ENCODE measurements around the gene MRM2. TPM values are rescaled to one million over a fixed set of nuclear protein-coding genes. Genes with fewer than 3 reads are reported as not detected.

Gene MRM2
- polyA plus RNA-seq, 1 donor from 2014 or later: 21.4 TPM

DNA sequence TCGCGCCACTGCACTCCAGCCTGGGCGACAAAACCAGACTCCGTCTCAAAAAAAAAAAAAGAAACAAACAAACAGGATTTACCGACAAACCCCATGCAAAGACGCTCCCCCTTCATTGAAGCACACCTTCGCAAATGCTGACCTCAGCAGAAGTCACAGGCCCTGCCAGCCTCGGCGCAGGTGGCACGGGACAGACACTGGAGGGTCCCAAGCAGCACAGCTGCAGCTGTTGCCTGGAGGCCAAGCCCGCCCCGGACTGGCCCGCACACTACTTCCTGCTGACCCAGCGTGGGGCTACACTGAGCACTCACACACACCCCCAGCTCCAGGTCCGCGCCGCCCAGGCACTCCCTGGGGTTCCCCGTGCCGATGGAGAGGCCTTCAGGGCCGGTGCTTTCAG lies 41.1 kb upstream of the MRM2 start:
- Histone ChIP-seq H4K20me1 (ENCODE audit: insufficient read depth) (no peaks in the 10 kb centered on the region), H3K9ac (ENCODE audit: low read length) (no peak overlapping the region), H3K4me3 (ENCODE audit: low read length) (no peak overlapping the region), H3K36me3 (ENCODE audit: insufficient read depth, low read length) (no peaks in the 10 kb centered on the region), H3K27ac (ENCODE audit: low read length) (no peak overlapping the region), H3K27me3 (ENCODE audit: insufficient read depth, low read depth, low read length) (no peaks in the 10 kb centered on the region), H3K9me2 (ENCODE audit: insufficient read depth, low read length) (no peaks in the 10 kb centered on the region), H3F3A (ENCODE audit: insufficient read depth, low read length, poor library complexity, severe bottlenecking) (no peaks in the 10 kb centered on the region), H3K4me2 (ENCODE audit: low read length) (no peak overlapping the region), H3K9me3 (ENCODE audit: low read length) (no peaks in the 10 kb centered on the region), H2AFZ (ENCODE audit: low read depth, low read length) (no peak overlapping the region), H3K79me2 (replicated peaks; ENCODE audit: insufficient read depth, low read length) (no peaks in the 10 kb centered on the region)
- TF ChIP-seq RAD21 (conservative IDR thresholded peaks at IDR 0.05) (no peak), MXI1 (conservative IDR thresholded peaks at IDR 0.05; ENCODE audit: poor library complexity, severe bottlenecking) (no peak), EP300 (conservative IDR thresholded peaks at IDR 0.05; ENCODE audit: poor library complexity, severe bottlenecking) (no peak), SMC3 (conservative IDR thresholded peaks at IDR 0.05; ENCODE audit: poor library complexity) (no peak), REST (IDR thresholded peaks at IDR 0.05; ENCODE audit: borderline replicate concordance) (no peak), EZH2 (IDR thresholded peaks at IDR 0.05; ENCODE audit: borderline replicate concordance, insufficient read depth, low read length, poor library complexity, severe bottlenecking) (no peak), TAF1 (IDR thresholded peaks at IDR 0.05; ENCODE audit: low read depth) (no peak), POLR2AphosphoS5 (IDR thresholded peaks at IDR 0.05) (no peak)
- TF ChIP-seq, protein P1, sequence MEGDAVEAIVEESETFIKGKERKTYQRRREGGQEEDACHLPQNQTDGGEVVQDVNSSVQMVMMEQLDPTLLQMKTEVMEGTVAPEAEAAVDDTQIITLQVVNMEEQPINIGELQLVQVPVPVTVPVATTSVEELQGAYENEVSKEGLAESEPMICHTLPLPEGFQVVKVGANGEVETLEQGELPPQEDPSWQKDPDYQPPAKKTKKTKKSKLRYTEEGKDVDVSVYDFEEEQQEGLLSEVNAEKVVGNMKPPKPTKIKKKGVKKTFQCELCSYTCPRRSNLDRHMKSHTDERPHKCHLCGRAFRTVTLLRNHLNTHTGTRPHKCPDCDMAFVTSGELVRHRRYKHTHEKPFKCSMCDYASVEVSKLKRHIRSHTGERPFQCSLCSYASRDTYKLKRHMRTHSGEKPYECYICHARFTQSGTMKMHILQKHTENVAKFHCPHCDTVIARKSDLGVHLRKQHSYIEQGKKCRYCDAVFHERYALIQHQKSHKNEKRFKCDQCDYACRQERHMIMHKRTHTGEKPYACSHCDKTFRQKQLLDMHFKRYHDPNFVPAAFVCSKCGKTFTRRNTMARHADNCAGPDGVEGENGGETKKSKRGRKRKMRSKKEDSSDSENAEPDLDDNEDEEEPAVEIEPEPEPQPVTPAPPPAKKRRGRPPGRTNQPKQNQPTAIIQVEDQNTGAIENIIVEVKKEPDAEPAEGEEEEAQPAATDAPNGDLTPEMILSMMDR (IDR thresholded peaks at IDR 0.05; ENCODE audit: poor library complexity, severe bottlenecking): no peak

GRCh38 chr7:2282185-2282751 lies 40.3 kb upstream of the MRM2 start:
- TF ChIP-seq TAF1 (IDR thresholded peaks at IDR 0.05; ENCODE audit: low read depth) (no peak), EP300 (conservative IDR thresholded peaks at IDR 0.05; ENCODE audit: poor library complexity, severe bottlenecking) (no peak), RAD21 (conservative IDR thresholded peaks at IDR 0.05) (no peak), EZH2 (IDR thresholded peaks at IDR 0.05; ENCODE audit: borderline replicate concordance, insufficient read depth, low read length, poor library complexity, severe bottlenecking) (no peak)
- Histone ChIP-seq H3K36me3 (ENCODE audit: insufficient read depth, low read length) (no peaks in the 10 kb centered on the region), H2AFZ (ENCODE audit: low read depth, low read length) (no peak overlapping the region), H3K79me2 (replicated peaks; ENCODE audit: insufficient read depth, low read length) (no peaks in the 10 kb centered on the region), H3K4me3 (ENCODE audit: low read length) (no peak overlapping the region), H3K27me3 (ENCODE audit: insufficient read depth, low read depth, low read length) (no peaks in the 10 kb centered on the region), H3K4me2 (ENCODE audit: low read length) (no peak overlapping the region), H3K9me2 (ENCODE audit: insufficient read depth, low read length) (no peaks in the 10 kb centered on the region), H4K20me1 (ENCODE audit: insufficient read depth) (no peaks in the 10 kb centered on the region), H3K9ac (ENCODE audit: low read length) (no peak overlapping the region), H3K9me3 (ENCODE audit: low read length) (no peaks in the 10 kb centered on the region), H3F3A (ENCODE audit: insufficient read depth, low read length, poor library complexity, severe bottlenecking) (no peaks in the 10 kb centered on the region), H3K27ac (ENCODE audit: low read length) (no peak overlapping the region)
